H1 (cell line): ENCODE results near the gene C20orf96. TPM values are rescaled to one million over a fixed set of nuclear protein-coding genes. Genes with fewer than 3 reads are reported as not detected.

Experiments used
- CTCF ChIA-PET: fragments of 300-600 bp; sonication (Branson Sonifier 250); formaldehyde crosslinking; loops from one replicate; lab custom pipeline; 2021; ENCODE audit not compliant: partially characterized antibody; lab: Charles Lee
- POLR2A ChIA-PET: fragments of 300-600 bp; sonication (Branson Sonifier 250); formaldehyde crosslinking; loops from one replicate; lab custom pipeline; 2021; ENCODE audit warnings: inconsistent platforms; ENCODE audit not compliant: partially characterized antibody; lab: Charles Lee
- DNase-seq, 2 experiments: peaks; one replicate each; pipeline versions ENCODE4 v3.0.0 to v3.0.0-alpha.2; 2010 to 2022; ENCODE audit warnings: low spot score in 2 of 2, low read depth in 1 of 2, mixed read lengths in 1 of 2
- FAIRE-seq: peaks from 2 replicates; lab custom pipeline; 2011; peaks lifted over from hg19 to GRCh38; lab: Jason Lieb, UNC
- H2AFZ ChIP-seq: 2 replicates; pipeline ENCODE4 v1.8.1; 2012; ENCODE audit warnings: low read length, inconsistent platforms
- H2AK5ac ChIP-seq: 2 replicates; pipeline ENCODE4 v1.6.1; 2013; ENCODE audit warnings: low read depth, low read length
- H2BK120ac ChIP-seq: replicated peaks from 2 replicates; pipeline ENCODE3; 2013; ENCODE audit warnings: low read depth, low read length, inconsistent platforms
- H2BK12ac ChIP-seq: 2 replicates; pipeline ENCODE4 v1.6.1; 2013; ENCODE audit warnings: low read depth, low read length
- H2BK15ac ChIP-seq: 2 replicates; pipeline ENCODE4 v1.6.1; 2013; ENCODE audit warnings: low read length
- H2BK20ac ChIP-seq: 2 replicates; pipeline ENCODE4 v1.6.1; 2013; ENCODE audit warnings: low read length
- H2BK5ac ChIP-seq: 2 replicates; pipeline ENCODE4 v1.6.1; 2013; ENCODE audit warnings: low read depth, low read length
- H3K14ac ChIP-seq: 2 replicates; pipeline ENCODE4 v1.6.1; 2013; ENCODE audit warnings: inconsistent platforms; ENCODE audit not compliant: insufficient read length
- H3K18ac ChIP-seq: 2 replicates; pipeline ENCODE4 v1.6.1; 2013; ENCODE audit warnings: low read length; ENCODE audit errors: extremely low read depth
- H3K23ac ChIP-seq: 2 replicates; pipeline ENCODE4 v1.6.1; 2013; ENCODE audit warnings: inconsistent platforms; ENCODE audit not compliant: insufficient read length
- H3K23me2 ChIP-seq: 2 replicates; pipeline ENCODE4 v1.6.1; 2013; ENCODE audit warnings: low read depth, low read length
- H3K27ac ChIP-seq: 2 replicates; pipeline ENCODE4 v1.6.1; 2011; ENCODE audit warnings: low read depth, low read length, inconsistent platforms
- H3K27me3 ChIP-seq, 4 experiments: replicated peaks in 1 of 4; 1 replicate in 1 of 4; 2 replicates in 3 of 4; pipeline versions ENCODE4 v1.6.1 to v1.8.1; 2011 to 2013; ENCODE audit warnings: low read length in 3 of 4, mild to moderate bottlenecking in 3 of 4, inconsistent platforms in 2 of 4, mixed read lengths in 2 of 4, moderate library complexity in 1 of 4; ENCODE audit not compliant: control insufficient read depth in 3 of 4, insufficient read depth in 3 of 4; ENCODE audit errors: extremely low read depth in 1 of 4
- H3K36me3 ChIP-seq, 4 experiments: 2 replicates each; pipeline versions ENCODE4 v1.6.1 to v1.8.1; 2011 to 2013; ENCODE audit warnings: mild to moderate bottlenecking in 4 of 4, low read length in 3 of 4, moderate library complexity in 2 of 4, control low read depth in 1 of 4, inconsistent platforms in 1 of 4; ENCODE audit not compliant: insufficient read depth in 4 of 4, control insufficient read depth in 2 of 4
- H3K4ac ChIP-seq: replicated peaks from 2 replicates; pipeline ENCODE3; 2013; ENCODE audit warnings: low read length, low read depth, mixed read lengths, inconsistent platforms; ENCODE audit not compliant: insufficient read length
- H3K4me1 ChIP-seq, 4 experiments: replicated peaks in 1 of 4; 1 replicate in 1 of 4; 2 replicates in 3 of 4; pipeline versions ENCODE4 v1.6.1 to v1.8.1; 2011 to 2013; ENCODE audit warnings: low read length in 3 of 4, inconsistent platforms in 2 of 4, mixed read lengths in 1 of 4; ENCODE audit not compliant: insufficient read depth in 4 of 4, control insufficient read depth in 3 of 4
- H3K4me2 ChIP-seq, 2 experiments: 2 replicates each; pipeline versions ENCODE4 v1.6.1 to v1.8.1; 2011 to 2013; ENCODE audit warnings: low read depth in 2 of 2, low read length in 2 of 2, control low read depth in 1 of 2, inconsistent platforms in 1 of 2, mild to moderate bottlenecking in 1 of 2; ENCODE audit not compliant: insufficient read depth in 1 of 2
- H3K4me3 ChIP-seq, 4 experiments: fragments of 200-600, 300-600 bp in 1 of 4; sonication (generic), shearing (Covaris generic), sonication (Bioruptor Twin) in 1 of 4; 2 replicates each; pipeline versions ENCODE4 v1.5.1 to v1.8.1; 2011 to 2016; ENCODE audit warnings: low read length in 4 of 4, low read depth in 3 of 4, control low read depth in 2 of 4, inconsistent platforms in 2 of 4, mild to moderate bottlenecking in 2 of 4, mixed read lengths in 1 of 4, moderate library complexity in 1 of 4; ENCODE audit not compliant: insufficient read depth in 2 of 4; ENCODE audit errors: extremely low read depth in 1 of 4
- H3K56ac ChIP-seq: replicated peaks from 2 replicates; pipeline ENCODE3; 2013; ENCODE audit warnings: low read depth, mild to moderate bottlenecking, mixed read lengths, low read length, inconsistent platforms; ENCODE audit not compliant: insufficient read length
- H3K79me1 ChIP-seq: 2 replicates; pipeline ENCODE4 v1.6.1; 2013; ENCODE audit warnings: low read depth, low read length, control low read depth
- H3K79me2 ChIP-seq, 2 experiments: 2 replicates each; pipeline versions ENCODE4 v1.6.1 to v1.8.1; 2012 to 2013; ENCODE audit warnings: low read length in 2 of 2, mild to moderate bottlenecking in 2 of 2, inconsistent platforms in 1 of 2; ENCODE audit not compliant: insufficient read depth in 2 of 2, control insufficient read depth in 1 of 2
- H3K9ac ChIP-seq, 4 experiments: replicated peaks in 1 of 4; 1 replicate in 1 of 4; 2 replicates in 3 of 4; pipeline versions ENCODE4 v1.6.1 to v1.8.1; 2011 to 2013; ENCODE audit warnings: low read depth in 3 of 4, low read length in 3 of 4, control low read depth in 2 of 4, mild to moderate bottlenecking in 2 of 4, moderate library complexity in 2 of 4, inconsistent platforms in 1 of 4; ENCODE audit errors: extremely low read depth in 1 of 4
- H3K9me3 ChIP-seq, 2 experiments: 2 replicates each; pipeline versions ENCODE4 v1.6.1 to v1.8.1; 2012 to 2013; ENCODE audit warnings: mild to moderate bottlenecking in 2 of 2, moderate library complexity in 2 of 2, control low read depth in 1 of 2, inconsistent platforms in 1 of 2, low read depth in 1 of 2, low read length in 1 of 2, mixed read lengths in 1 of 2; ENCODE audit not compliant: insufficient read depth in 2 of 2
- H4K20me1 ChIP-seq, 2 experiments: replicated peaks in 1 of 2; 2 replicates each; pipeline versions ENCODE3 to v1.8.1; 2011 to 2013; ENCODE audit warnings: inconsistent platforms in 2 of 2, low read length in 2 of 2, mild to moderate bottlenecking in 1 of 2; ENCODE audit not compliant: insufficient read depth in 2 of 2, control insufficient read depth in 1 of 2
- H4K5ac ChIP-seq: 2 replicates; pipeline ENCODE4 v1.6.1; 2013; ENCODE audit warnings: low read length, low read depth, mixed read lengths, inconsistent platforms; ENCODE audit not compliant: insufficient read length
- H4K8ac ChIP-seq: 2 replicates; pipeline ENCODE4 v1.8.0; 2013; ENCODE audit warnings: mild to moderate bottlenecking, moderate library complexity, low read length, inconsistent platforms; ENCODE audit not compliant: insufficient read depth; ENCODE audit errors: extremely low read depth
- H4K91ac ChIP-seq: replicated peaks from 2 replicates; pipeline ENCODE3; 2013; ENCODE audit warnings: low read length, mixed read lengths, inconsistent platforms; ENCODE audit not compliant: insufficient read length
- BACH1 ChIP-seq: IDR thresholded peaks from 2 replicates; pipeline ENCODE4 v1.6.1; 2012; ENCODE audit warnings: low read length, improper control_type of control experiment
- GABPA ChIP-seq: IDR thresholded peaks from 2 replicates; pipeline ENCODE4 v1.6.1; 2011; ENCODE audit warnings: mild to moderate bottlenecking, low read length, moderate library complexity, borderline replicate concordance; ENCODE audit not compliant: insufficient read depth
- PHF8 ChIP-seq: fragments of 200-600 bp; sonication (generic); conservative IDR thresholded peaks from 2 replicates; pipeline ENCODE4 v1.7.1; 2012; ENCODE audit warnings: low read depth, mild to moderate bottlenecking, inconsistent platforms, low read length, moderate library complexity
- RAD21 ChIP-seq, 2 experiments: IDR thresholded peaks in 1 of 2; conservative IDR thresholded peaks in 1 of 2; 2 replicates each; pipeline ENCODE4 v1.6.1; 2011; ENCODE audit warnings: low read depth in 2 of 2, low read length in 2 of 2, improper control_type of control experiment in 1 of 2, inconsistent platforms in 1 of 2, mild to moderate bottlenecking in 1 of 2, moderate library complexity in 1 of 2
- RFX5 ChIP-seq: IDR thresholded peaks from 2 replicates; pipeline ENCODE4 v1.6.1; 2011; ENCODE audit warnings: low read depth, low read length, improper control_type of control experiment, borderline replicate concordance
- TAF1 ChIP-seq: IDR thresholded peaks from 2 replicates; pipeline ENCODE4 v1.6.1; 2011; ENCODE audit warnings: mild to moderate bottlenecking, low read depth, low read length
- YY1 ChIP-seq: IDR thresholded peaks from 2 replicates; pipeline ENCODE4 v1.6.1; 2011; ENCODE audit warnings: low read depth, mild to moderate bottlenecking, low read length
- WGBS, 2 experiments: shearing (Covaris generic) in 1 of 2; methylation state at CpG; one replicate each; pipeline versions ENCODE4 v1.1.6 to v1.1.7; 2013 to 2015; ENCODE audit warnings: low lambda C conversion rate in 2 of 2, mixed read lengths in 2 of 2, inconsistent platforms in 1 of 2, low coverage in 1 of 2, missing lambda C conversion rate in 1 of 2; ENCODE audit not compliant: insufficient replicate concordance in 2 of 2, insufficient coverage in 1 of 2, insufficient read length in 1 of 2; ENCODE audit errors: extremely low coverage in 1 of 2, missing lambda C conversion rate in 1 of 2; 5-methylcytosine and 5-hydroxymethylcytosine counted together
- polyA plus RNA-seq, 7 experiments: library from polyadenylated mRNA; depleted of rRNA in 3 of 7; stranded (reverse) in 5 of 7; unstranded in 2 of 7; fragments of >200 nt in 5 of 7; fragments of 200-250 nt in 2 of 7; gene quantifications; 1 replicate in 5 of 7; 2 replicates in 1 of 7; 4 replicates in 1 of 7; pipeline versions ENCODE4 v1.2.1 to v1.2.3, GENCODE V29; 2011 to 2013; ENCODE audit warnings: missing spikeins in 2 of 7, mixed read lengths in 2 of 7
- total RNA-seq: library from RNA; stranded (reverse); fragmentation: NEBNext Ultra II Directional; extraction: Animal tissue kit (Norgen Biotek cat#: 25700); gene quantifications from 2 replicates; pipeline ENCODE4 v1.2.1, GENCODE V29; 2021
- TF ChIP-seq, protein P1 (sequence below): IDR thresholded peaks from 2 replicates; pipeline ENCODE4 v1.6.1; 2012; ENCODE audit warnings: low read length, inconsistent platforms

C20orf96 gene
- total and polyA plus RNA-seq, 2 of the 8 experiments (the other 6 are each of a cell fraction or from before 2014, with no cell fraction given), result 19.2 to 21.0 TPM

DNA sequence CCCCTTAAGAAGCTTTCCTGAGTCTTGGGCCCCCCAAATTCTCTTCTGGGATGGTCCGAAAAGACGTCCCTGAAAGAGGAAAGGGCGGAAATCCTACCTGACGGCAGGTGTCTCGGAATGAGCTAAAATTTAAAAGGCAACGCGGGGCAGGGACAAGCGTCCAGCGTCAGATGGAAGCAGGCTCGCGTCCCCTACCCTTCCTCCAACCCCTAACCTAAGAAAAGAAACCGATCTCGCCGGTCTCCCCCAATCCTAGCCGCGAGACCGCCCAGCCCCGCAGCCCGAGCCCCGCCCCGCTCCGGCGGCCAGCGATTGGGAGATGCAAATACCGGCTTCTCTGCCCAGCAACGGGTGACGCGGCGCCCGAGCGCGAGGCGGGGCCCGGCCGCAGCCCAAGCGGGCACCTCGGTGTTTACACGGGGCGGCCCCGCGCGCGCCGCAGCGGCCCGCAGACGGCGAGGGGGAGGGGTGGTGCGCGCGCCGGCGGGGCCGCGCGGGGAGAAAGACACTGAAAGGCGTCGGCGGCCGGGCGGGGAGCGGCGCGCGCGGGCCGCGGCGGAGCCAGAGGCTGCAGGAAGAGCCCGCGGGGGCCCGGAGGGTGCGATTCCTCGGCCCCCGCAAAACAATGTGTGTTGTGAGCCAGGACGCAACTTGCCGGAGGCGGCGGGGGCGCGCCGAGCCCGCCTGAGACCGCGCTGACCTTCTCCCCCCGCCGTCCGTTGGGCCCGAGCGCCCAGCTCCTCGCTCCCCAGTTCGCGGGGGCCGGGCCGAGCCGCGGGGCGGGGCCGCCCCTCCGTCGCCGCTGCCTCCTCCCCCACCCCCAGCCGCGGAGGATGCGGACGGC, 34.7 kb upstream of the C20orf96 start, which contains the start of gene SOX12:
Gene SOX12, plus strand, starts transcription at position 508 of the 844 bp plus-strand sequence. CDS start 373 bp downstream, outside the sequence.
- Histone ChIP-seq H3K56ac (peak within 1 kb of the TSS; percentile 96), H3K18ac (peak within 1 kb of the TSS; percentile 98), H3K9ac (peak within 1 kb of the TSS; percentile 69 to 94 (median 90)), H3K4me3 (peak within 1 kb of the TSS; percentile 73 to 95 (median 91)), H3K79me1 (peaks cover 12% of the 10 kb centered on the region), H2BK12ac (peak within 1 kb of the TSS; percentile 60; the same call in 1 of the 2 replicates), H3K14ac (no peak within 1 kb of the TSS), H3K79me2 (peaks cover 7 to 31% of the 10 kb centered on the region in 2 experiments), H4K91ac (peak within 1 kb of the TSS; percentile 83), H3K4ac (peak within 1 kb of the TSS; percentile 81), H4K5ac (peak within 1 kb of the TSS; percentile 82), H2BK20ac (no peak within 1 kb of the TSS), H3K9me3 (no peaks in the 10 kb centered on the region), H2BK15ac (peak within 1 kb of the TSS; percentile 88; the same call in 1 of the 2 replicates), H2AFZ (no peak within 1 kb of the TSS), H2BK5ac (peak within 1 kb of the TSS; percentile 98), H2BK120ac (peak within 1 kb of the TSS; percentile 24), H3K4me1 (peaks cover 9 to 32% (median 20%) of the 10 kb centered on the region in 4 experiments), H3K23ac (no peak within 1 kb of the TSS), H3K27ac (peak within 1 kb of the TSS; percentile 90), H3K4me2 (peak within 1 kb of the TSS; percentile 84 to 92), H3K23me2 (peaks cover 9% of the 10 kb centered on the region; the same call in 1 of the 2 replicates), H3K36me3 (peaks cover 0 to 3% (median 0%) of the 10 kb centered on the region in 4 experiments; a peak in 1 of 8 replicates), H4K20me1 (peaks cover 15 to 25% of the 10 kb centered on the region in 2 experiments), H4K8ac (peak within 1 kb of the TSS; percentile 90), H2AK5ac (peak within 1 kb of the TSS; percentile 59; the same call in 1 of the 2 replicates), H3K27me3 (no peaks in the 10 kb centered on the region)
- ChIA-PET CTCF (interaction anchor here (0.8 to 5.7 kb wide), 6 partner anchors 16 to 98 kb away, joined by 3 to 36 read pairs (median 8); partner anchors contain the start of genes DEFB129 and ZCCHC3), POLR2A (interaction anchor here (0.9 to 7.7 kb wide), 21 partner anchors 8 to 122 kb away, joined by 3 to 97 read pairs (median 5); partner anchors contain the start of genes NRSN2 and TRIB3)
- WGBS, 2 experiments, result 0% methylated on average over 41 of the region's 106 CpGs; no CpG with 5 or more reads in 1 of the 2 experiments
- DNase-seq, result peak in 1 of 2 experiments; percentile 100
- peak; percentile 42 for FAIRE-seq
- peak; percentile 68 for TF ChIP-seq TAF1
- peak; percentile 76 for TF ChIP-seq PHF8
- no peak for TF ChIP-seq YY1
- no peak for TF ChIP-seq RAD21 (IDR thresholded peaks at IDR 0.05 in 1 of 2, conservative IDR thresholded peaks at IDR 0.05 in 1 of 2; ENCODE audit: low read depth in 2 of 2, low read length in 2 of 2)
- TF ChIP-seq, protein P1, sequence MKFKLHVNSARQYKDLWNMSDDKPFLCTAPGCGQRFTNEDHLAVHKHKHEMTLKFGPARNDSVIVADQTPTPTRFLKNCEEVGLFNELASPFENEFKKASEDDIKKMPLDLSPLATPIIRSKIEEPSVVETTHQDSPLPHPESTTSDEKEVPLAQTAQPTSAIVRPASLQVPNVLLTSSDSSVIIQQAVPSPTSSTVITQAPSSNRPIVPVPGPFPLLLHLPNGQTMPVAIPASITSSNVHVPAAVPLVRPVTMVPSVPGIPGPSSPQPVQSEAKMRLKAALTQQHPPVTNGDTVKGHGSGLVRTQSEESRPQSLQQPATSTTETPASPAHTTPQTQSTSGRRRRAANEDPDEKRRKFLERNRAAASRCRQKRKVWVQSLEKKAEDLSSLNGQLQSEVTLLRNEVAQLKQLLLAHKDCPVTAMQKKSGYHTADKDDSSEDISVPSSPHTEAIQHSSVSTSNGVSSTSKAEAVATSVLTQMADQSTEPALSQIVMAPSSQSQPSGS, result no peak
- TF ChIP-seq BACH1, result peak; percentile 52; the same call in 1 of the 2 replicates
- no peak for TF ChIP-seq GABPA
- TF ChIP-seq RFX5, result peak; percentile 97
